OCI-M1 (cell line): ENCODE results near the gene MTSS2.

Source experiments
- DNase-seq: peaks from one replicate; lab custom pipeline; 2025; lab: John Stamatoyannopoulos, UW

Gene MTSS2

DNA sequence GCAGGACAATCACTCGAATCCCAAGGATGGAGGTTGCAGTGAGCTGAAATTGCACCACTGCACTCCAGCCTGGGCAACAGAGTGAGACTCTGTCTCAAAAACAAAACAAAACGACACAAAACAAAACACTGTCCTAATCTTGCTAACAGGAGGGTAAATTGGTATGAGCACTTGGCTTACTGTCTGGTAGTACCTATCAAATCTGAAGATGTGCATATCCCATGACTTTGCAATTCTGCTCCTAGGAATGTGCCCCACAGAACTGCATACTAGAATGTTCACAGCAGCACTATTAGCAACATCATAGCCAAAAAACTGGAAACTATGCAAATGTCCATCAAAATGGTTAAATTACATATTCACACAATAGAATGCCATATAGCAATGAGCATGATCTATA is 15.7 kb downstream of the MTSS2 start:
- DNase-seq = no peak

DNA sequence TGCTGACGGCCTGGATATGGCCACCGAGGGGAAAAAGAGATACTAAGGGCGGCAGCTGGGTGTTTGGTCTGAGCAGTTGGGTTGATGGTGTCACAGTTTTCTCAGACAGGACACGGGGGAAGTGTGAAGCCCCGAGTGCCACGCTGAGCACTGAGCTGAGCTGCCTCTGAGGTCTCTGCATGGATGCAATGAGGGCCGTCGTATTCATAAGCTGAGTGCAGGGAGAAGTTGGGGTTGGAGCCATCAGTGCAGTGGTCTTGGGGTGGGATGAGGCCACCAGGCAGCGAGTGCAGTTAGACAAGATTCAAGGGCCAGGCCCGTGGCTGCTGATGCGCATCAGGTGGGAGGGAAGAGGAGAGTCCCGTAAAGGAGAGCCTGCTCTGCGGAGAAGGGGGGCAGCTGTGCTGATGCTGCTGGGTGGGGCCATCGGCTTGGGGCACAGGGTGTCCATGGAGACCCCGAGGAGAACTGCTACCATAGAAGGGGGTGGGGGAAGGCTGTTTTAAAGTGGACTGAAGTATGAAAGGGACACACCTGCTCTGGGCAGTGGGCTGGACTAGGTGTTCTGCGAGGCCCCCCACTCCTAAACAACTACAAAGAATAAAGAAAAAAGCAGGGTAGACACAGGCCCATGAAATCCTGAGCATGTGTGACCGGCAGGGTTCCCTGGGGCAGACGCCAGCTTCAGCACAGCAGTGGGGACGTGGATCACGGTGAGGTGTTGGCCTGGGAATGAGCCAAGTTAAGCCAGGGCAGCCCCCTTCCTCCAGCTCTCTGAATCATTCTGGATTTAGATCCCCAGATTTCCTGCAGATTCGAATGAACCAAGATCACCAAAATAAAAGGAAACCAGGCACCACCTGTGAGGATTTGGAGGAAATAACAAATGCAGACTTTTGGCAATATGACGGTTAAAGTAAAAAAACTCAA is 19.8 kb downstream of the MTSS2 start:
- no peak for DNase-seq

DNA sequence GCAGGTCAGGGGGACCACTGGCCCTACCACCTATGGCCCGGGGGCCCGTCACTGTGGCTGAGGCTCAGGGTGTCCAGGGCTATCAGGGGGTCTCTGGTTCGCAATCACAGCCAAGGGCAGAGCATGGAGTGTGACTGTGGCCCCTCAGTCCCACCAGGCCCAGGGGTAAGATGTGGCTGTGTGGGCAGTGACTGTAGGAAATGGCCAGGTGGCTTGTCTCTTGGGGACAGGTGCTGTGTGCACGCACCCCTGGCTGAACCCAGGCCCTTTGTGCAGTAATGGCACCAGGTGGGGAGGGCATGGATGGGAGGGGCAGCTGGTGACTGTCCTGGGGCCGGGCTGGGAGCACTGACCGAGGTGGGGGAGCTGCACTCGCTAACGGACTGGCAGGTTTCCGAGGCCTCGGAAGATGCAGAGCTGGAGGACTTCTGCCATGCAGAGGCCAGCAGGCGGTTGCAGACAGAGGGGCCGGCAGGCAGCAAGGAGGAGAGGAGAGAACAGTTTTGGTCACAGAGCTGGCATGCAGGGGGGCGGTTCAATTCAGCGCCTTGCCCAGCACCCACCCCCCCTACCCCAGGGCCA is 20.6 kb downstream of the MTSS2 start:
- no peak for DNase-seq

DNA sequence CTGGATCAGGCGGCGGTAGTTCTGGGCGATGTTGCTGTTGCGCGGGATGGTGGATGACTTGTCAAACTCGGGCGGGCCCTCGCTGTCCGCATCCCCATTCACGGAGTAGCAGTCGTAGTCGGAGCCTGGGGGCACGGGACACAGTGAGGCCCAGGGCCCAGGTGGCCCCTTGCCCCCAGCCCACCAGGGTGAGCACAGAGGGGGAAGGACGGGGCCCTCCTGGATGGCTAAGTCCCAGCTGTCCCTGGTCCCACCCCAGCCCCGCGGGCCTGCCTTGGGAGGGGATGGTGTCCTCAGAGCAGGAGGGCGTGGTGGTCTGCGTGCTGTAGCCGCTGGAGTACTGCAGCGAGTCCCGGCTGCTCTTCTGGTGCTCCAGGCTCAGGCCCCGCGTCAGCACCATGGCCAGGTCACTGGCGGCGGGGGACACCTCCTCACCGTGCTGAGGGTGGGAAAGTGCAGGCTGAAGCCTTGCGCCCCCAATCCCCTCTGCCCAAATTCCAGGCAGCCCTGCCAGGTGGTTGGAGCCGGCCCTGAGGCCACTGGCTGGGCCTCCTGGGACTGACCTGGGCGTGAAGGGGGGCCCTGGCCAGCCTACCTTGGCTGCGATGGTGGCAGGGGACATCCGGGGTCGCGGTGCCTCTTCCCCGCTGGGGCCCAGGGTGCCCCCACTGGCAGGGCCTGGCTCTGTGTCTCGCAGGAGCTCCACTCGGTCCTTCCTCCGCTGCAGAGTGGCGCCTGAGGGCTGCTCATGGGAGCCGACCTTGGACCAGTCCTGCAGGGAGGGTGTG is 21.3 kb downstream of the MTSS2 start:
- no peak for DNase-seq

DNA sequence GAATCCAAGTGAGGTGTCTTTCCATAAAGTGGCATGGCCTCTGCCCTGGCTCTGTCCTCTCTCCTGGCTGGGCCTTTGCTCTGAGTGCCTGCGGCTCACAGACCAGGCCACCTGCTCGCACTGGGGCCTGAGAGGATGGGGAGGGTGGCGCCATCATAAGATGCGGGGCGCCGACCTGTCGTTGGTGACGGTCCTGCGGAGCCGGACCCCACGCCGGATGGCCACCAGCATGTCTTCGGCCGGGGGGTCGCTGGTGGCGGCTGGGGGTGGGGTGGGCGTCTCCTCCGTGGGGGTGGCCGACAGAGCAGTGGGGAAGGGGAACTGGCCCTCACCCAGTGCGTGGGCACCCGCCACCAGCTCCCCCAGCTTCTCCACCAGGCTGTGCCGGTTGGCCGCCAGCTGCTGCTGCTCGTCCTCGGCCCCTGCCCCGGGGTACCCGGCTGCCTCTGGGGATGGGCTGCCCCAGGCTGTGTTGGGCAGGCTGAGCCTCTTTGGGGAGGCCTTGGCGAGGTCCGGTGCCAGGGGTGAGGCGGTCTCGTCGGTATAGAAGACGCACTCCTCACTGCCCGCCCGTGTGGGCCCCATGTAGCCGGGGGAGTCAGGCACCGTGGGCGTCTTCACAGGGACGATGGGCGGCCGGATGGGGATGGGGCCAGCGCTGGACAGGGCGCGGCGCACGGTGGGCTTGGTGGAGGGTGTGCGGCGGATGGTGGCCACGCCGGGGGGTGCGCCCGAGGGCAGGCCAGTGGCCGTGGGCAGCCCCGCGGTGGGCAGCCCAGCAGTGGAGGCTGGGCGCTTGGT is 22.1 kb downstream of the MTSS2 start:
- no peak for DNase-seq

DNA sequence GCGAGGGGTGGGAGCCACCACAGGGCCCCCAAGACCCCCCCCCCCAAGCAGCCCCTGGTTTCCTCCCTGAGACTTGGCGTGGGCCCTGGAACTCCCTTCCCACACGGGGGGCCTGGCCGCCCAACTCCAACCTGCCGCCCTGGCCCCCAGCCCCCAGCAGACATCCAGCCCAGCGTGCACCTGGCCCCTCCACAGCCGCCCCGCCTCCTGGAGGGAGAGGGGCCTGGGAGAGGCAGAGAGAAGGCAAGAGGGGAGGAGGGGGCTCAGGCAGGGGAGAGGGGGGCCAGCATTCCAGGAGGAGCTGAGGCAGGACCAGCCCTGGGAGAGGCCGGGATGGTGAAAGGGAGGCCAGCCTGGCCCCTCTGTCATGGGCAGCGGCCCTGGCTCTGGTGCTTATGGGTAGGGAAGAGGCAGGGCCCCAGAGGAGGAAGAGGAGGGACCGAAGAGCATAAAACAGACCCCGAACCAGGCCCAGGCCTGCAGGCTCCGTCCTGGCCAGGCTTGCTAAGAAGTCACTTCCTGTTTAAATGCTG is 22.8 kb downstream of the MTSS2 start:
- DNase-seq = no peak

DNA sequence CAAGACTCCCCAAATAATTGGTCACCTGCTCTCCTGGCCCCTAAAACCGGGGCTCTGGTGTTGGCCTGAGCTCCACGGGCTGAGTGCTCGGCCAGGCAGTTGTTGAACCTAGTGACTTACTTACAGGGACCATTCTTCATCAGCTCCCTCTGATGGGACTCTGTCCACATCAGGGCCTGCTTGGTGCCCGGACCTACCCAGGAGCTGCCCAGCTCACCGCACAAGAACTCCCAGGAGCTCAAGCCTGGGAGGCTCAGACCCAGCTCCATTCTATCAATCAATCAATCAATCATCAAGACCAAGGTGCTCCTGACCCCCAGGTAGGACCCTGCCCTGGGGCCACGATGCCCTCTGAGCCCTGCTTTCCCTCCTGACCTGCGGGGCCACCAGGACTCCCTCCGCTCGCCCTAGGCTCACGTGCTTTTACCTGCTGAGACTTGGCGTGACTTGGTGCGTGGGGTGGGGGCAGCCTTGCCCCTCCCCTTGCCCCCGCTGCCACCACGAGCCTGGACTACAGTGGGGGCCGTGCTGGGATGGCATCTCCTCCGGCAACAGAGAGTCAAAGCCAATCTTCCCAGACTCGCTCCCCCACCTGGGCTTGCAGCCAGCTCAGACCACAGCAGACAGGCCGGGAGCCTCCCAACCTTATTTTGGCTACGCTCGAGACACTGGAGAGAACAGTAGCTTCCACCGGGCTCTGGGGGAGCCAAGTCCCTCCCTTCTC is 23.8 kb downstream of the MTSS2 start:
- no peak for DNase-seq

DNA sequence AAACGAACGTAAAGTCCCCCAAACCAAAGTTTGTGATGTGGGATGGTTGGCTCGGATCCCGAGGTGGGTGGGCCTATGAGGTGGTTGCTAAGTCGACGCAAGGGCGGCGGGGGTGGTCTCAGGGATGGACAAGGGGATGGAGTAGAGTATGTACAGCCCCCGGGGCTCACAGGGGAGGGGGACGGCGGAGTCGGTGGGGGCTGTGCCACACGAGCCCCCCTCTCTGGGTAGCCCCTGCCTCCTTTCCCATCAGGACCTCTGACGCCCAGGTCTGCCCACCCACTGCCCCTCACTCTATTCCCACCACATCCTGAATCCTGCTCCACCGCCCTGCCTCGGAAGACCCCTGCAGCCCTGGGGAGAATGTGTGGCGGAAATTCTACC is 24.3 kb downstream of the MTSS2 start:
- DNase-seq = no peak

DNA sequence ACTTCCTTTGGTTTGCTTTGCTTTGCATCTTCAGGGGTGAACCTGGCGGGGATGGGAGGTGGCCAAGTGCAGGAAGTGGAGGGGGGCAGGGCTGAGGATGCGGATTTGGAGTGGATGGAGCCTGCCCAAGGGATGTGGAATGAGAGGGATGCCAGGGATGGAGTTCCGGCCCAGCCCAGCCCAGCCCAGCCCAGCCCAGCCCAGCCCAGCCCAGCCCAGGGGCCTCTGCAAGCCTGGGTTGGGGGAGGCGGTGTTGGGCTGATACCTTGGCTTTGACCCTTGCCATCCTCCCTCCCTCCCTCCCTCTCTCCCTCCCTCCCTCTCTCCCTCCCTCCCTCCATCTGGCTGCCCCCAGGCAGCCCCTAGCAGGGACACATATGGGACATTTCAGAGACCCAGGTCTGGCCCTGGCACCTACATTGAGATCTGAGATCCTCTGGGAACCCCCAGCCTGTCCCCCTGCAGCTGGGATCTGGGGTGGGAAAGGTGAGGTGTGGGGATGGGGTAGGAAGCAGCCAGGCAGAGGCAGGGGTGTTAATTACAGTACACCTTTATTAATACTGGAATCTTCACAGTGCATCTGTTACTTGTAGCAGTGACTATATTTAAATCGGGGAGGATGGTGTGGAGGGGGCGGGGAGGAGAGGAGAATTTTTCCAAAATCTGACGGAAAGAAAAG is 25.0 kb downstream of the MTSS2 start:
- DNase-seq = no peak

DNA sequence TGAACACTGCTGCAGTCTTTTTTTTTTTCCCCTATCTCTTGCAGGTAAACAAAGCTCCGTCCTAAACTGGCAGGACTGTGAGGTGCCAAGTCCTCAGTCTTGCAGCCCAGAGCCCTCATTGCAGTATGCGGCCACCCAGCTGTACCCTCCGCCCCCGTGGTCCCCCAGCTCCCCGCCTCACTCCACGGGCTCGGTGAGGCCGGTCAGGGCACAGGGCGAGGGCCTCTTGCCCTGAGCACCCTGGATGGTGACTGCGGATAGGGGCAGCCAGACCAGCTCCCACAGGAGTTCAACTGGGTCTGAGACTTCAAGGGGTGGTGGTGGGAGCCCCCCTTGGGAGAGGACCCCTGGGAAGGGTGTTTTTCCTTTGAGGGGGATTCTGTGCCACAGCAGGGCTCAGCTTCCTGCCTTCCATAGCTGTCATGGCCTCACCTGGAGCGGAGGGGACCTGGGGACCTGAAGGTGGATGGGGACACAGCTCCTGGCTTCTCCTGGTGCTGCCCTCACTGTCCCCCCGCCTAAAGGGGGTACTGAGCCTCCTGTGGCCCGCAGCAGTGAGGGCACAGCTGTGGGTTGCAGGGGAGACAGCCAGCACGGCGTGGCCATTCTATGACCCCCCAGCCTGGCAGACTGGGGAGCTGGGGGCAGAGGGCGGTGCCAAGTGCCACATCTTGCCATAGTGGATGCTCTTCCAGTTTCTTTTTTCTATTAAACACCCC is 25.7 kb downstream of the MTSS2 start:
- no peak for DNase-seq

DNA sequence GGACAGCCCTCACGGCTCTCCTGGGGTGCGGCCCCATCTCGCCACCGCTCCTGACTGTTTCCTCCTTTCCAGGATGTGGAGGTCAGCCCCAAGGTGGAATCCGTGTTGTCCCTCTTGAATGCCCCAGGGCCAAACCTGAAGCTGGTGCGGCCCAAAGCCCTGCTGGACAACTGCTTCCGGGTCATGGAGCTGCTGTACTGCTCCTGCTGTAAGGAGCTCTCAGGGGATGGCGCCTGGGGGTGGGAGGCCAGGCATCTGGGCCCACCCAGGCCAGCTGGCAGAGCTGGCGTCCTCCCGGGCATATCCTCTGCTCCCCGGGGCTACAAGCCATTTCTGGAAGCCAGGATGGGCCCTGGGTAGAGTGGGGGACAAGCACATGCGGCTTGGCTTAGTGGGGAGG is 26.3 kb downstream of the MTSS2 start:
- DNase-seq = no peak

DNA sequence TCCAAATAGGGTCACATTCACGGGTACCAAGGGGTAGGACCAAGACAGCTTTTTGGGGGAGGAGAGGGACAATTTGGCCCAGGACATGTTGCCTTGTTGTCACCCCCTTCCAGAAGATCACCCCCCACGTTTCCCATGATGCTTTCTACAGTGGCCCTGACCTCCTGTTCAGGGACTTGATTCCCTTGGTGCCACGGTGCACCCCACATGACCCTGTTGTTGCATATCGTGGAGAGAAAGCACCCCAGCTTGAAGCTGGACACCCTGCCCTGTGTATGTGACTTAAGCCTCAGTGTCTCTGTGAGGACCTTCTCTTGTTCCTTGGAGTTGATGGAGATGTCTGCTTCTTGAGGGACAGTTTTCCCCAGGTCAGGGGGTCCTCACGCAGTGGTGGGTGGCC is 26.9 kb downstream of the MTSS2 start:
- DNase-seq = no peak

DNA sequence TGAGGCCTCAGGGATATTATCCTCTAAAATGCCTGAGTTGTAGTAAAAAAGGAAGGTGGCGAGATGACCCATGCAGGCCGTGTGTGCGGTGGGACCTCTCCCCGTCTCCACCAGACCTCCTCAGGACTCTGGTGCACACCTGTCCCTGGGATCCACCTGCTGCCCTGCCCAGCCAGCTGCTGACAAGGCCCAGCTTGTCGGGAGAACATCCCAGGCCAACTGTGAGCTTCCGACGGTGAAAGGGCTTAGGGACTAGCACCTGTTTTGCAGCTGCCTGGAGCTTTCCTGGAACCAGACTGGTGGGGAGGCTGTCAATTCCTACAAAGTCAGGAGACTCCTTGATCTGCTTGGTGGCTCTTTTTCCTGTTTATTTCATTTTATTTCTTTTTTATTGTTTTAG is 27.9 kb downstream of the MTSS2 start:
- DNase-seq = no peak

DNA sequence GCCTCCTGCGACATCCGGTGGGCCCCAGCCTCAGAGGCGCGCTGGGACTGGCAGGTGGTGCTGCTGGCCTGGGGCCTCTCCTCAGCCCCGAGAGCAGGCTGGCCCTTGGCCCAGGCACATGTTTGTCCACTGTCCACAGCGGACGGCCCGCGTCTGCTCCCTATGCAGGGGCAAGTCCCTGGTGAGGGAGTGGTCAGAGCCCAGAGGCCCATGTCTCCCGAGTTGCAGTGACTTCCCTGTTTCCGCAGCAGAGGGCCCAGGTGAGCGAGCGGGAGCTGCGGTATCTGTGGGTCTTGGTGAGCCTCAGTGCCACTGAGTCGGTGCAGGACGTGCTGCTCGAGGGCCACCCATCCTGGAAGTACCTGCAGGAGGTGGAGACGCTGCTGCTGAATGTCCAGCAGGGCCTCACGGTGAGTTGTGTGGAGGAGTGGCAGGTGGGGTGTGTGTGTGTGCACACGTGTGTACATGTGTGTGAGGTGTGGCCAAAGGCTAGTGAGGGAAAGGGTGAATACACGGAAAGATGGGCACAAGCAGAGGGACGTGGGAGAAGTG is 29.1 kb downstream of the MTSS2 start:
- no peak for DNase-seq

DNA sequence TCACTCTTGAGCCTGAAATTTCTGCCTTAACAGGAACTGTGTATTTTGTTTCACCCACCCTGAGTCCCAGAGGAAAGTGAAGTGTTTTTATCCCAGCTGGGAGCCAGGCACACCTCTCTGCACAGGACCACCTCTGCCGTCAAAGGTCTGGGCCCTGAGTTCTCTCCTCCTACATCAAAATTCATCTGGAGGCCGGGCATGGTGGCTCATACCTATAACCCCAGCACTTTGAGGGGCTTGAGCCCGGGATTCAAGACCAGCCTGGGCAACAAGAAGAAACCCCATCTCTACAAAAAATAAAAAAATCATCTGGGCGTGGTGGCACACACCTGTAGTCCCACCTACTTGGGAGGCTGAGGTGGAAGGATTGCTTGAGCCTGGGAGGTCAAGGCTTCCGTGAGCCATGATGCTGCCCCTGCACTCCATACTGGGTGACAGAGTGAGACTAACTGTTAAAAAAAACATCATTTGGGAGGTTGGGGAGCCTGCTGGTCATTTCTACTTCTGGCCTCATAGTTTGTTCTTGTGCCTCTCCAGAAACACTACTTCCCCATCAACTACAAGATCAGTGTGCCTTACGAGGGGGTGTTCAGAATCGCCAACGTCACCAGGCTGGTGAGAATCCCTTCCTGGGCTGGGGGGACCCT is 29.7 kb downstream of the MTSS2 start:
- DNase-seq = no peak

DNA sequence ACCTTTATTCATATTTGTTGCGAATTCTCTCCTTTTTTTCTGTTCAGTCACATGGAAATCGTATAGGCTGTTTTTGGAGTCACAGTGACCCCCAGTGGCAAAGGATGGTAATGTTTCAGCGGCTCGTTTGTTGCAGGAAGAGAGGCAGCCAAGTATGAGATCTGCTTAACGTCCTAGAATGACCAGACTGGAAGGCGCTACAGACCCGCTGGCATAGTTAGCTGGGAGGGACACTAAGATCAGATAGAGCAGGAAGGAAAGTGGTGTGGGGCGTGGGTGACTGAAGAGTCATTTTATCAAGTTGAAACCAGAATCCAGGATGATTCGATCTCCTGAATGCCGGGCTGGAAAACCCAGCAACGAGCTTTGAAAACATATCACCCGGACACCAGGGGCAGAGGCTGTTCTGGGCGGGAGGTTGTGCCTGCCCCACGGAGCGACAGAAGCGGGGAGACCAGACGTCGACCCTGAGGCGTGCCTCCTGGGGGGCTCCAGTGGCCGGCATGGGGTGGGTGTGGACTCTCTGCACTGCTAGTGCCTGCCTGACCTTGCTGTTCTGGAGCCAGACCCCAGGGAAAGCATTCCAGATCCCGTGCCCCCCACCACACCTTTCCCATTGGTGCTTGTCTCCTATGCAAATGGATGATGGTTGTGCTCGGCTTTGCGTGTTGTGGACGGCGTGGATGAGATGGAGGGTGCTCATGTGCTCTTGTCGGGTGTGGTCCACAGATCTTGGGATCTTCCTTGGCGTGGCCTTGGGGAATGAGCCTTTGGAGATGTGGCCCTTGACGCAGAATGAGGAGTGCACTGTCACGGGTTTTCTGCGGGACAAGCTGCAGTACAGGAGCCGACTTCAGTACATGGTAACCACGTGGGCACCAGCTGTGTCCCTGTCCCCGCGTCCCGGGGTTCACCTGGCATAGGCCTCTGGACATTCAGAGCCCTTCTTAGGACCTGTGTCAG is 31.8 kb downstream of the MTSS2 start:
- DNase-seq = peak; percentile 95

DNA sequence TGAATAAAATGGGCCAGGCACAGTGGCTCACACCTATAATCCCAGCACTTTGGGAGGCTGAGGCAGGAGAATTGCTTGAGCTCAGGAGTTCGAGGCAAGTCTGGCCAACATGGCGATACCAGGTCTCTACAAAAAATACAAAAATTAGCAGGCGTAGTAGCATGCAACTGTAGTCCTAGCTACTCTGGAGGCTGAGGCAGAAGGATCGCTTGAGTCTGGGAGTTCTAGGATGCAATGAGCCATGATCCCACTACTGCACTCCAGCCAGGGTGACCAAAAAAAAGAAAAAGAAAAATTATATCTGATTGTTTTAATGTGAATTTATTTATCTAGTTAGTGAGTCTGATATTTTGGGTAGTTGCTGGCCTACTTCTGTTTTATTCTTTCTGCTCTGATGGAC is 32.4 kb downstream of the MTSS2 start:
- no peak for DNase-seq

DNA sequence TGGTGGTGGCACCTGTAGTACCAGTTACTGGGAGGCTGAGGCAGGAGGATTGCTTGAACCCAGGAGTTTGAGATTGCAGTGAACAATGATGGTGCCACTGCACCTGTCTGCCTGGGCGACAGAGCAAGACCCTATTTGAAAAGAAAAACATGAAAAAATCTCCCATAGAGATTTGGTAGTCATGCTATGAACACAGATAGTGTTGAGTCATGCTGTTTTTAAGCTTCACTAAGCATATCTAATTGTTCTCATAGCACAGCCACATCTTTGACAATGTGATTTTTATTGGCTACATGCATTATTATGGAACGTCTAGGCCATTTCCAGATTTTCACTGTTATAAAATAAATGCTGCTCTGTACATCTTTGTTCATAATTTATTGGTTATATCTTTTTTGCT is 33.5 kb downstream of the MTSS2 start:
- peak; percentile 5 for DNase-seq
